Measurements from ENCODE around the gene GPR52.

- TF ChIP-seq CTCF (IDR thresholded peaks at IDR 0.05) = no peak
- TF ChIP-seq POLR2A (IDR thresholded peaks at IDR 0.05) = no peak
Measured at GRCh38 chr1:174448531-174448883, 743 bp downstream of the GPR52 start.

All from ovary (tissue), 3 donors.